SU-DHL-6 (cell line): ENCODE results near the gene NIN.
A peak's percentile ranks its signal among the peaks of the same experiment; 100 is the strongest.

Source experiments
- CTCF ChIP-seq: fragments of 200-600 bp; sonication (generic); IDR thresholded peaks from one replicate; pipeline ENCODE4 v1.5.1; 2017; ENCODE audit warnings: antibody characterized with exemption, mild to moderate bottlenecking, low read length, moderate library complexity; ENCODE audit not compliant: insufficient read depth, poor library complexity, severe bottlenecking
- EZH2phosphoT487 ChIP-seq: fragments of 200-600 bp; sonication (generic), shearing (Covaris generic); conservative IDR thresholded peaks from 2 replicates; pipeline ENCODE4 v1.6.1; 2018; ENCODE audit warnings: mild to moderate bottlenecking, antibody characterized with exemption, low read length, moderate library complexity, mixed read lengths

- TF ChIP-seq CTCF (peak; percentile 58), EZH2phosphoT487 (no peak)
These were observed 116.4 kb downstream of the NIN start for GRCh38 chr14:50714450-50715073.
